Uterus (tissue), 4 donors: ENCODE results near the gene FRS3. TPM values are rescaled to one million over a fixed set of nuclear protein-coding genes. Genes with fewer than 3 reads are reported as not detected.
A peak's percentile ranks its signal among the peaks of the same experiment; 100 is the strongest.

Experiments used
- DNase-seq, 2 donors: peaks; one replicate each; pipeline ENCODE4 v3.0.0-alpha.2; 2019 to 2020
- H3K27ac ChIP-seq, 2 donors: fragments of 200-600 bp; sonication (generic); 1 replicate in 1 of 2; 2 replicates in 1 of 2; pipeline ENCODE4 v1.5.1; 2016 to 2018
- H3K27me3 ChIP-seq, 2 donors: fragments of 200-600 bp; sonication (generic); one replicate each; pipeline ENCODE4 v1.5.1; 2018 to 2019; ENCODE audit warnings: control low read depth in 1 of 2
- H3K36me3 ChIP-seq, 2 donors: fragments of 200-600 bp; sonication (generic); one replicate each; pipeline ENCODE4 v1.5.1; 2019; ENCODE audit warnings: control low read depth in 1 of 2
- H3K4me1 ChIP-seq, 2 donors: fragments of 200-600 bp; sonication (generic); one replicate each; pipeline ENCODE4 v1.5.1; 2018 to 2019; ENCODE audit warnings: control low read depth in 1 of 2
- H3K4me3 ChIP-seq, 2 donors: fragments of 200-600 bp; sonication (generic); 1 replicate in 1 of 2; 2 replicates in 1 of 2; pipeline ENCODE4 v1.5.1; 2018 to 2019; ENCODE audit warnings: mild to moderate bottlenecking in 1 of 2
- H3K9me3 ChIP-seq, 2 donors: fragments of 200-600 bp; sonication (generic); one replicate each; pipeline ENCODE4 v1.5.1; 2019; ENCODE audit warnings: control low read depth in 1 of 2
- CTCF ChIP-seq, 4 experiments: fragments of 200-600 bp in 2 of 4; fragments of 450-650 bp in 2 of 4; sonication (generic) in 2 of 4; IDR thresholded peaks; one replicate each; pipeline ENCODE4 v1.5.1; 2016 to 2019; ENCODE audit warnings: antibody characterized with exemption in 4 of 4, mild to moderate bottlenecking in 2 of 4, moderate library complexity in 1 of 4
- POLR2A ChIP-seq, 2 donors: fragments of 450-650 bp; IDR thresholded peaks; one replicate each; pipeline ENCODE4 v1.6.1; 2016; ENCODE audit warnings: antibody characterized with exemption in 2 of 2, mild to moderate bottlenecking in 1 of 2, moderate library complexity in 1 of 2
- intact Hi-C: fragments of 100-400 bp; cut with DNase I; formaldehyde crosslinking; loops from one replicate; pipeline ENCODE4 v1.15.1; 2023; ENCODE audit warnings: low total_unique reads
- total RNA-seq, 4 donors: library from RNA; depleted of rRNA in 3 of 4; stranded (reverse); fragments of >200 nt in 3 of 4; gene quantifications; one replicate each; pipeline versions ENCODE4 v1.1.0 to v1.2.4, GENCODE V29; 2014 to 2023
- donor health status: DM: yes; HTN: yes; CAD: no.

The FRS3 gene
- total RNA-seq, 4 donors from 2014 or later: 0.26 to 8.9 (median 2.2) TPM

- peaks cover 0 to 12% of the 10 kb centered on the region in 2 donors for H3K4me1 ChIP-seq
- no peak overlapping the region for H3K27ac ChIP-seq
- no peaks in the 10 kb centered on the region for H3K27me3 ChIP-seq
- no peak overlapping the region for H3K4me3 ChIP-seq
- DNase-seq: no peak
- intact Hi-C loops: no loop called here
- H3K9me3 ChIP-seq: no peaks in the 10 kb centered on the region
- TF ChIP-seq POLR2A (IDR thresholded peaks at IDR 0.05) (no peak), CTCF (IDR thresholded peaks at IDR 0.05) (no peak)
- no peaks in the 10 kb centered on the region for H3K36me3 ChIP-seq
These were observed 10.3 kb upstream of the FRS3 start for GRCh38 chr6:41790045-41790444.

- Histone ChIP-seq H3K9me3 (no peaks in the 10 kb centered on the region), H3K36me3 (no peaks in the 10 kb centered on the region), H3K4me3 (no peak overlapping the region), H3K4me1 (peaks cover 0 to 12% of the 10 kb centered on the region in 2 donors), H3K27ac (no peak overlapping the region), H3K27me3 (no peaks in the 10 kb centered on the region)
- intact Hi-C loops: loop anchor here (5.0 to 10.0 kb wide), 2 partner anchors 135 to 258 kb away; partner anchors contain the start of genes BYSL and MED20
- no peak for DNase-seq
- TF ChIP-seq POLR2A (IDR thresholded peaks at IDR 0.05): no peak
- no peak for TF ChIP-seq CTCF (IDR thresholded peaks at IDR 0.05)
These were observed 9.7 kb upstream of the FRS3 start for GRCh38 chr6:41789390-41789724.

GRCh38 chr6:41787219-41787917 is 7.7 kb upstream of the FRS3 start, which contains the start of gene TOMM6:
Gene TOMM6 (plus strand): TSS chr6:41787694. CDS start chr6:41787698, 4 bp downstream.
- Histone ChIP-seq H3K27me3 (no peaks in the 10 kb centered on the region), H3K27ac (peak within 1 kb of the TSS; percentile 84 to 97), H3K4me3 (peak within 1 kb of the TSS; percentile 82), H3K4me1 (peaks cover 0 to 12% of the 10 kb centered on the region in 2 donors), H3K9me3 (no peaks in the 10 kb centered on the region), H3K36me3 (no peaks in the 10 kb centered on the region)
- peak; percentile 94 to 97 for DNase-seq
- TF ChIP-seq POLR2A (IDR thresholded peaks at IDR 0.05) (peak; percentile 68 to 84), CTCF (IDR thresholded peaks at IDR 0.05) (peak; percentile 82 to 96 (median 90))
- intact Hi-C loops: loop anchor here (5.0 to 10.0 kb wide), 2 partner anchors 137 to 260 kb away; partner anchors contain the start of genes BYSL and MED20

GRCh38 chr6:41786451-41787218 is 6.9 kb upstream of the FRS3 start:
- Histone ChIP-seq H3K27ac (peak overlapping the region; percentile 84 to 97), H3K4me3 (peak overlapping the region; percentile 82), H3K27me3 (no peaks in the 10 kb centered on the region), H3K9me3 (no peaks in the 10 kb centered on the region), H3K4me1 (peaks cover 0 to 12% of the 10 kb centered on the region in 2 donors), H3K36me3 (no peaks in the 10 kb centered on the region)
- intact Hi-C loops: loop anchor here (5.0 to 10.0 kb wide), 2 partner anchors 138 to 261 kb away; partner anchors contain the start of genes BYSL and MED20
- peak; percentile 83 to 92 for DNase-seq
- peak; percentile 52 to 95 (median 93) for TF ChIP-seq CTCF (IDR thresholded peaks at IDR 0.05)
- peak in 1 of 2 donors; percentile 37 for TF ChIP-seq POLR2A (IDR thresholded peaks at IDR 0.05)
